DND-41 (cell line): ENCODE measurements around the gene NCOR2.

Experiments used
- CTCF ChIP-seq: IDR thresholded peaks from 2 replicates; pipeline ENCODE4 v1.5.1; 2012; ENCODE audit warnings: borderline replicate concordance, low read length, moderate library complexity, mild to moderate bottlenecking; ENCODE audit not compliant: poor library complexity, severe bottlenecking; ENCODE audit errors: extremely low read depth
- EZH2 ChIP-seq: IDR thresholded peaks from 3 replicates; pipeline ENCODE4 v1.6.1; 2012; ENCODE audit warnings: borderline replicate concordance, low read depth, mild to moderate bottlenecking, moderate library complexity, low read length, inconsistent platforms; ENCODE audit not compliant: severe bottlenecking

GRCh38 chr12:124611559-124612409, 44.4 kb upstream of the NCOR2 start:
- TF ChIP-seq CTCF (no peak), EZH2 (no peak)
